ENCODE measurements around the gene CCDC78. TPM values are rescaled to one million over a fixed set of nuclear protein-coding genes. Genes with fewer than 3 reads are reported as not detected.
"Not testable (repeated sequence)": the region's sequence is repeated elsewhere in the genome, so short reads cannot be mapped to it uniquely, and the experiment has no call there.

CCDC78 gene
- total RNA-seq, 2 experiments from 2014 or later, result 1.2 to 2.7 TPM

DNA sequence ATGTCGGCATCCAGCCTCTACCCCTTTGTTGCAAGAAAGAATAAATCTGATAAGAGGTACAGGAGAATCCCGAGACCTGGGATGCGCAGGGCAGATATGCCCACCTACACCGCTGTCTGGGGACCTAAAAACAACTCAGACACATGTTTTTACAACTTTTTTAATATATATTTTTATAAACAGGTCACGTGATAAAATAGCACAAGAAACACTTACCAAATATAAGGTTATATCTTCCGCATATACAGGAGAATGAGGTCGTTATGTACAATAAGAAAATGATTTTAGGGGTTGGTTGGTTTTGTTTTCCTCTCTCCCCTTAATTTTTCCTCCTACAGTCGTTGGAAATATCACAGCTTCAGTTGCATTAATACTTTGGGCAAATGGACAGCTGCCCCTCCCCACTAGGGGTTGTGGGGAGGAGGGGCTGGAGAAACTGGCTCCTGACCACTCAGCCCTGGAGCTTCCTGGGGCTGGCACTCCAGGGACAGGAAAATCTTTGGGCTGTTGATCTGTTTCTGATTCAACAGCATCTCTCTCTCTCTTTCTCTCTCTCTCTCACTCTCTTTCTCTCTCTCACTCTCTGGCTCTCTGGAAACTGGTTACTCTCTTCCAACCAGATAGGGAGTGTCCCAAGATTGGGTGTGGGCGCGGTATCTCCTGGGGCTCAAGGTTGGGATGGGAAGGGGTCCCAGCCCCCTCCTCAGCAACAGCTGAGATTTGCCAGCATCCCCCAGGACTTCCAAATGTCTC is 33.7 kb downstream of the CCDC78 start:
- Mint-ChIP-seq H3K27ac (peak overlapping the region; percentile 57), H3K9me3 (no peaks in the 10 kb centered on the region), H3K27me3 (no peaks in the 10 kb centered on the region), H3K4me1 (ENCODE audit: low read depth) (peaks cover 22% of the 10 kb centered on the region), H3K36me3 (ENCODE audit: low read depth) (peaks cover 5% of the 10 kb centered on the region), H3K4me3 (peak overlapping the region; percentile 80)
- H3K4me1 ChIP-seq (ENCODE audit: insufficient read depth, low read length), result peaks cover 56% of the 10 kb centered on the region
- DNase-seq, result no peak
- no peak overlapping the region for H3K4me3 ChIP-seq (ENCODE audit: low read length)
- CTCF ChIA-PET, result no interaction called here
- TF ChIP-seq, protein P1, sequence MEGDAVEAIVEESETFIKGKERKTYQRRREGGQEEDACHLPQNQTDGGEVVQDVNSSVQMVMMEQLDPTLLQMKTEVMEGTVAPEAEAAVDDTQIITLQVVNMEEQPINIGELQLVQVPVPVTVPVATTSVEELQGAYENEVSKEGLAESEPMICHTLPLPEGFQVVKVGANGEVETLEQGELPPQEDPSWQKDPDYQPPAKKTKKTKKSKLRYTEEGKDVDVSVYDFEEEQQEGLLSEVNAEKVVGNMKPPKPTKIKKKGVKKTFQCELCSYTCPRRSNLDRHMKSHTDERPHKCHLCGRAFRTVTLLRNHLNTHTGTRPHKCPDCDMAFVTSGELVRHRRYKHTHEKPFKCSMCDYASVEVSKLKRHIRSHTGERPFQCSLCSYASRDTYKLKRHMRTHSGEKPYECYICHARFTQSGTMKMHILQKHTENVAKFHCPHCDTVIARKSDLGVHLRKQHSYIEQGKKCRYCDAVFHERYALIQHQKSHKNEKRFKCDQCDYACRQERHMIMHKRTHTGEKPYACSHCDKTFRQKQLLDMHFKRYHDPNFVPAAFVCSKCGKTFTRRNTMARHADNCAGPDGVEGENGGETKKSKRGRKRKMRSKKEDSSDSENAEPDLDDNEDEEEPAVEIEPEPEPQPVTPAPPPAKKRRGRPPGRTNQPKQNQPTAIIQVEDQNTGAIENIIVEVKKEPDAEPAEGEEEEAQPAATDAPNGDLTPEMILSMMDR (IDR thresholded peaks at IDR 0.05), result no peak
- no peaks in the 10 kb centered on the region for H3K27me3 ChIP-seq (ENCODE audit: control insufficient read depth in 1 of 2, insufficient read depth in 2 of 2, low read length in 2 of 2)
- H3K9me3 ChIP-seq (ENCODE audit: control insufficient read depth in 1 of 2, insufficient read depth in 1 of 2, low read length in 2 of 2), result peaks cover 0 to 7% of the 10 kb centered on the region in 2 experiments
- H3K36me3 ChIP-seq (ENCODE audit: insufficient read depth, low read length), result no peaks in the 10 kb centered on the region
- POLR2A ChIA-PET, result interaction anchor here (1.3 to 4.1 kb wide), 5 partner anchors 8 to 28 kb away, joined by 3 to 55 read pairs (median 6); partner anchors contain the start of genes ANTKMT, JMJD8, RHOT2 and STUB1
- intact Hi-C loops (cut with DNase I, micrococcal nuclease), result loop anchor here in 1 of 2 experiments (10.0 kb wide), 2 partner anchors 722 to 1272 kb away; partner anchors contain the start of genes RNF151, RPS2 and UNKL
- H3K27ac ChIP-seq (ENCODE audit: low read depth in 1 of 2, low read length in 2 of 2), result no peak overlapping the region
- ATAC-seq (ENCODE audit: poor library complexity), result no peak

DNA sequence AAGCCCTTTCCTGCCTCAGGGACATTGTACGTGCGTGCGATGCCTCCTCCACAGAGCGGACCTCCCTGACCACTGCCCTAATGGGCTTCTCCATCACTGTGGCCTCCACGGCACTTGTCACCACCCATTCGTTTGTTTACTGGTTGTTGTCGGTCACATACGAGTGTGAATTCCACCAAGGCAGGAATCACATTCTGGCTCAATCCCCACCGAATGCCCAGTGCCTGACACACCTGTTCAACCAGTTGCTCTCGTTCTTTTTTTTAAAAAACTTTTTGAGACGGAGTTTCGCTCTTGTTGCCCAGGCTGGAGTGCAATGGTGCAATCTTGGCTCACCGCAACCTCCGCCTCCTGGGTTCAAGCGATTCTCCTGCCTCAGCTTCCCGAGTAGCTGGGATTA is 35.0 kb downstream of the CCDC78 start:
- CTCF ChIA-PET; H3K9me3 ChIP-seq (ENCODE audit: control insufficient read depth in 1 of 2, insufficient read depth in 1 of 2, low read length in 2 of 2); H3K27me3 Mint-ChIP-seq; H3K27ac ChIP-seq (ENCODE audit: low read depth in 1 of 2, low read length in 2 of 2); DNase-seq; H3K4me3 ChIP-seq (ENCODE audit: low read length); H3K36me3 ChIP-seq (ENCODE audit: insufficient read depth, low read length); H3K9me3 Mint-ChIP-seq; ATAC-seq (ENCODE audit: poor library complexity); H3K27ac Mint-ChIP-seq; H3K36me3 Mint-ChIP-seq (ENCODE audit: low read depth); H3K27me3 ChIP-seq (ENCODE audit: control insufficient read depth in 1 of 2, insufficient read depth in 2 of 2, low read length in 2 of 2): not testable (repeated sequence)
- peaks cover 51% of the 10 kb centered on the region for H3K4me1 ChIP-seq (ENCODE audit: insufficient read depth, low read length)
- intact Hi-C loops (cut with DNase I, micrococcal nuclease), result loop anchor here in 1 of 2 experiments (10.0 kb wide), 2 partner anchors 724 to 1274 kb away; partner anchors contain the start of genes RNF151, RPS2 and UNKL
- POLR2A ChIA-PET, result interaction anchor here (0.7 to 2.2 kb wide), 4 partner anchors 11 to 116 kb away, joined by 3 to 8 read pairs (median 3); partner anchors contain the start of genes CHTF18, RHOT2, RPUSD1 and STUB1
- Mint-ChIP-seq H3K4me3 (peak overlapping the region; percentile 96), H3K4me1 (ENCODE audit: low read depth) (peaks cover 22% of the 10 kb centered on the region)

DNA sequence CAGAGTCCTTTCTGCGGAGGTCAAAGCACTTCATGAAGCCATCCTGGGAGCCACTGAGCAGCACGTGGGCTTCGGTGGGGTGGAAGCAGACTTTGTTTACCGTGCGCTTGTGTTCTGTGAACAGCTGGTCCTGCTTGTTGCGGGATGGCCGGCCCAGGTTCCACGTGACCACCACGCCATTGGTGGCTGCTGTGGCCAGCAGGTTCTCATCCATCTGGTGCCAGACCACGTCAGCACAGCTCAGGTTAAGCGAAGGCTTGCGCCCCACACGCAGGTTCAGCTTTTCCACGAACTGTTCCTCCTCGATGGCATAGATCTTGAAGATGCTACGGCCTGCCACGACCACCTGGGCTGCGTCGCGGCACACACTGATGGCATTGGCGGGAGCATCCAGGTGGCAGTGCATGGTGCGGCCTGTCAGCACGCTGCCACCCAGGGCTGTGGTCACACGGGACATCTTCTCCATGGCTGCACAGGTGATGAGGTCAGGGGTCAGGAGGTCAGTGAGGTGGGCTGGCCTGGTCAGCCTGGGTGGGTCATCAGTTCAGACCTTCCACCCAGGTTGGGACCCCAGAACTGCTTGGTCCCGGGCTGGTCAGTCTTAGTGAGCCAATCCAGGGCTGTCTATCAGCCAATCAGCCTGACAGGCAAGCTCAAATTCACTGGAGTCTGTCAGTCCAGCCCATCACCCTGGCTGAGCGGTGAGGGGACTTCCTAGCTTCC is 36.9 kb downstream of the CCDC78 start:
- POLR2A ChIA-PET, result interaction anchor here (0.9 to 3.0 kb wide), 9 partner anchors 8 to 314 kb away, joined by 3 to 35 read pairs (median 6); partner anchors contain the start of genes CHTF18, METTL26, RHOT2 and RPUSD1
- H3K4me3 Mint-ChIP-seq, result peak overlapping the region; percentile 96
- CTCF ChIA-PET, result interaction anchor here (1.0 to 1.3 kb wide), 2 partner anchors 22 to 23 kb away, joined by 3 read pairs; no protein-coding TSS in a partner anchor

More for the DNA sequence above, 36.9 kb downstream of the CCDC78 start:
- Mint-ChIP-seq H3K4me1 (ENCODE audit: low read depth) (peaks cover 15% of the 10 kb centered on the region), H3K9me3 (no peaks in the 10 kb centered on the region), H3K27me3 (no peaks in the 10 kb centered on the region), H3K27ac (peak overlapping the region; percentile 88), H3K36me3 (ENCODE audit: low read depth) (peaks cover 5% of the 10 kb centered on the region)
- H3K4me1 ChIP-seq (ENCODE audit: insufficient read depth, low read length), result peaks cover 52% of the 10 kb centered on the region
- intact Hi-C loops (cut with DNase I, micrococcal nuclease), result no loop called here
- peaks cover 11% of the 10 kb centered on the region for H3K36me3 ChIP-seq (ENCODE audit: insufficient read depth, low read length)
- TF ChIP-seq, protein P1 (IDR thresholded peaks at IDR 0.05), result no peak
- ATAC-seq (ENCODE audit: poor library complexity), result no peak
- H3K27me3 ChIP-seq (ENCODE audit: control insufficient read depth in 1 of 2, insufficient read depth in 2 of 2, low read length in 2 of 2), result no peaks in the 10 kb centered on the region
- H3K9me3 ChIP-seq (ENCODE audit: control insufficient read depth in 1 of 2, insufficient read depth in 1 of 2, low read length in 2 of 2), result peaks cover 0 to 7% of the 10 kb centered on the region in 2 experiments
- peak overlapping the region; percentile 69 to 73 for H3K27ac ChIP-seq (ENCODE audit: low read depth in 1 of 2, low read length in 2 of 2)
- DNase-seq, result peak in 1 of 14 experiments; percentile 44
- H3K4me3 ChIP-seq (ENCODE audit: low read length), result peak overlapping the region; percentile 88
